Measurements from ENCODE around the gene CCDC127. TPM values are rescaled to one million over a fixed set of nuclear protein-coding genes. Genes with fewer than 3 reads are reported as not detected.
"Not testable (repeated sequence)": the region's sequence is repeated elsewhere in the genome, so short reads cannot be mapped to it uniquely, and the experiment has no call there.

The CCDC127 gene
- total RNA-seq, 1 experiment from 2014 or later, result 24.1 TPM

DNA sequence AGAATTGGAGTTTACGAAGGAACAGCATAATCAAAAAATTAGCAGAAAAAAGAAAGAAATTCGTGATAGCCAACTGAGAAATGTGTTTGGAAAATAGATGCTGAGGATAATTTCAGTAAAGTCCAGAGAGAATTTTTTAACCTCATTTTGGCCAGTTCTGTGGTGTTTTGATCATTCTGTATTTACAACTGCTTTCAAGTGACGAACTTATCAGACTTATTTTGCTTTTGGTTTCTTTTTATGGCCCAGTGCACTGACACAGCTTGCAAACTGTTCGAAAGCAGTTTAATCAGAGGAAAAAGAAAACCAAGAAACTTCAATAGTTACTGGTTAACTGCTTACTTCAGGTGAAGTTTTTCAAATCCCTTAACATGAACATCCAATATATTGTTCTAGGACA, 2.0 kb upstream of the CCDC127 start:
- peaks cover 21% of the 10 kb centered on the region for H3K4me1 ChIP-seq (replicated peaks; ENCODE audit: insufficient read depth)
- ChIA-PET POLR2A (ENCODE audit: unreplicated experiment) (interaction anchor here (2.4 kb wide), 1 partner anchor 51 kb away, joined by 26 read pairs; the partner anchor contains the start of gene PDCD6), CTCF (interaction anchor here (0.6 kb wide), 1 partner anchor 121 kb away, joined by 11 read pairs; no protein-coding TSS in a partner anchor)
- peaks cover 36% of the 10 kb centered on the region for H4K20me1 ChIP-seq (ENCODE audit: insufficient read depth)
- peaks cover 7% of the 10 kb centered on the region for H3K36me3 ChIP-seq (ENCODE audit: low read depth)
- H3F3A ChIP-seq (ENCODE audit: insufficient read depth, low read depth), result no peaks in the 10 kb centered on the region
- H3K79me2 ChIP-seq (ENCODE audit: low read depth), result peaks cover 65% of the 10 kb centered on the region
- no peaks in the 10 kb centered on the region for H3K9me3 ChIP-seq (ENCODE audit: insufficient read depth, low read depth)
- no TSS peak for BruUV-seq (replicated peaks)
- H3K4me2 ChIP-seq, result peak overlapping the region; percentile 79
- H2AFZ ChIP-seq, result no peak overlapping the region
- no peaks in the 10 kb centered on the region for H3K27me3 ChIP-seq (ENCODE audit: insufficient read depth, low read depth)
- H3K27ac ChIP-seq, result no peak overlapping the region
- TF ChIP-seq, protein P1, sequence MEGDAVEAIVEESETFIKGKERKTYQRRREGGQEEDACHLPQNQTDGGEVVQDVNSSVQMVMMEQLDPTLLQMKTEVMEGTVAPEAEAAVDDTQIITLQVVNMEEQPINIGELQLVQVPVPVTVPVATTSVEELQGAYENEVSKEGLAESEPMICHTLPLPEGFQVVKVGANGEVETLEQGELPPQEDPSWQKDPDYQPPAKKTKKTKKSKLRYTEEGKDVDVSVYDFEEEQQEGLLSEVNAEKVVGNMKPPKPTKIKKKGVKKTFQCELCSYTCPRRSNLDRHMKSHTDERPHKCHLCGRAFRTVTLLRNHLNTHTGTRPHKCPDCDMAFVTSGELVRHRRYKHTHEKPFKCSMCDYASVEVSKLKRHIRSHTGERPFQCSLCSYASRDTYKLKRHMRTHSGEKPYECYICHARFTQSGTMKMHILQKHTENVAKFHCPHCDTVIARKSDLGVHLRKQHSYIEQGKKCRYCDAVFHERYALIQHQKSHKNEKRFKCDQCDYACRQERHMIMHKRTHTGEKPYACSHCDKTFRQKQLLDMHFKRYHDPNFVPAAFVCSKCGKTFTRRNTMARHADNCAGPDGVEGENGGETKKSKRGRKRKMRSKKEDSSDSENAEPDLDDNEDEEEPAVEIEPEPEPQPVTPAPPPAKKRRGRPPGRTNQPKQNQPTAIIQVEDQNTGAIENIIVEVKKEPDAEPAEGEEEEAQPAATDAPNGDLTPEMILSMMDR (conservative IDR thresholded peaks at IDR 0.05), result no peak
- TF ChIP-seq EZH2 (IDR thresholded peaks at IDR 0.05; ENCODE audit: low read depth), result no peak
- DNase-seq, result no peak
- H3K9me2 ChIP-seq (ENCODE audit: insufficient read depth), result no peaks in the 10 kb centered on the region
- H3K4me3 ChIP-seq, result peak overlapping the region; percentile 79
- intact Hi-C loops (cut with micrococcal nuclease; ENCODE audit: unreplicated experiment), result loop anchor here (2.0 kb wide), 2 partner anchors 31 to 391 kb away; no protein-coding TSS in a partner anchor

DNA sequence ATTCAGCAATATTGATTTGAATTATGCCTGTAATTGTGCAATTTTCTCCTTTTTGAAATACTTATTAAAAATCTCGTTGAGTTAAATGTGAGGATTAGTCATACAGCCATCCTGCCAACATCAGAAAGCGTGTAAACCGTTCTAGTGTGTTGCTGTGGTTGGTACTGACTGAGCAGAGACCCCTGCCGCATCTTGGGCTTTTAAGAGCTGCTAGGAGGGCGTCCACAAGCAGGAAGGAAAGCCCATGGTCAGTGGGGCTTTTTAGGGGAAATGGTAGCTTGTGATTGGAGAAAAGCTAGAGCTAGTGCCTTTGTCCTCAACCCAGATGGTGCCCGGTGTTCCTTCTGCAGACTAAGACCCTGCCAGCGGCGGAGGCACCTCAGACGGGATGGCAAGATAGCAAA, 1.5 kb upstream of the CCDC127 start:
- Histone ChIP-seq H3K9me2 (ENCODE audit: insufficient read depth) (no peaks in the 10 kb centered on the region), H3F3A (ENCODE audit: insufficient read depth, low read depth) (no peaks in the 10 kb centered on the region), H3K27ac (no peak overlapping the region), H3K36me3 (ENCODE audit: low read depth) (0 out of 2 replicates have a peak, but pooled peaks cover 7% of the 10 kb centered on the region), H3K4me2 (peak overlapping the region; percentile 79), H2AFZ (peak overlapping the region; percentile 98), H3K9me3 (ENCODE audit: insufficient read depth, low read depth) (no peaks in the 10 kb centered on the region), H4K20me1 (ENCODE audit: insufficient read depth) (peaks cover 38% of the 10 kb centered on the region), H3K27me3 (ENCODE audit: insufficient read depth, low read depth) (no peaks in the 10 kb centered on the region), H3K79me2 (ENCODE audit: low read depth) (peaks cover 68% of the 10 kb centered on the region), H3K4me3 (peak overlapping the region; percentile 79), H3K4me1 (replicated peaks; ENCODE audit: insufficient read depth) (peaks cover 21% of the 10 kb centered on the region)
- ChIA-PET POLR2A (ENCODE audit: unreplicated experiment) (interaction anchor here (2.4 kb wide), 1 partner anchor 52 kb away, joined by 26 read pairs; the partner anchor contains the start of gene PDCD6), CTCF (no interaction called here)
- TSS peak; percentile 58 for BruUV-seq (replicated peaks)
- DNase-seq, result no peak
- TF ChIP-seq, protein P1 (conservative IDR thresholded peaks at IDR 0.05), result no peak
- no peak for TF ChIP-seq EZH2 (IDR thresholded peaks at IDR 0.05; ENCODE audit: low read depth)
- intact Hi-C loops (cut with micrococcal nuclease; ENCODE audit: unreplicated experiment), result loop anchor here (2.0 kb wide), 2 partner anchors 31 to 391 kb away; no protein-coding TSS in a partner anchor

DNA sequence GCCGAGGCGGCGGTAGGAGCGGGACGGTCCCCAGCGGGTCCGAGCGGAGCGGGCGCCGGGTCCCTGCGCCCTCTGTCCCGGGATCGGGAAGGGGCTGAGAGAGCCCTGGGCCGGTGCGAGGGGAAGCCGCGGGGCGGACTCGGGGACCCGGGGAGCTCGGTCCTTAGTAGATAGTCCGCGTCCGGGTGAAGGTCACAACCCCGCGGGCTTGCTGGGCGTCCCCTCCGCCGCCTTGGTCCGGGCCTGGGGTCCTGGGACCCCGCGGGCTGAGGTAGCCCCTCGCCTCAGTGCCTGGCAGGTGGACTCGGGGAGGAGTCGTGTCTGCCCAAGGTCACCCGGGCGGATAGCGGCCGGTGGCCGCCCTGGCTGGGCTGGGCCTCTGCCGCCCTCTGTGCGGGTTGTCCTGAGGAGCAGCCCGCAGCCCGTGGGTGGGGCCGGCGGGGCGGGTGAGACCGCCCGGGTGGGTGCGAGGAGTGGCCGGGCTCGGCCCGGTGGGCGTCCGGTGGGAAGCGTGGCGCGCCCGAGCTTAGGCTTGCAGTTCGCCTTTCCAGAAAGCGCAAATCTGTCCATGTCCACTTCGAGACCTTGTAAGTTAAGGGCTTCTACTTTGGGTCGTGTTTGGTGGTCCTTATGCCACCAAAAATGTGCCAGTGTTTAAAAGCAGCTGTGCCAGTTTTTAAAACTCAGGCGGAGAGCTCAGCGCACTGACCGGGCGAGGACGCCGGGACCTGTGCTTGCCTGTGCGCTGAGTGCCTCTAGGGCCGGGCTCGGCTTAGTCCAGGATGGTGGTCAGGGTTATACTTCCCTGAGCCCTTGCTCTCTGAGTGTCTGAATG, 721 bp upstream of the CCDC127 start:
- Histone ChIP-seq H3K4me1 (replicated peaks; ENCODE audit: insufficient read depth) (peaks cover 21% of the 10 kb centered on the region), H3K9me3 (ENCODE audit: insufficient read depth, low read depth) (no peaks in the 10 kb centered on the region), H3K79me2 (ENCODE audit: low read depth) (peaks cover 76% of the 10 kb centered on the region), H3K4me3 (peak overlapping the region; percentile 79), H4K20me1 (ENCODE audit: insufficient read depth) (peaks cover 46% of the 10 kb centered on the region), H3K27me3 (ENCODE audit: insufficient read depth, low read depth) (no peaks in the 10 kb centered on the region), H3K27ac (no peak overlapping the region), H3F3A (ENCODE audit: insufficient read depth, low read depth) (no peaks in the 10 kb centered on the region), H3K4me2 (peak overlapping the region; percentile 79), H2AFZ (peak overlapping the region; percentile 98), H3K9me2 (ENCODE audit: insufficient read depth) (no peaks in the 10 kb centered on the region), H3K36me3 (ENCODE audit: low read depth) (0 out of 2 replicates have a peak, but pooled peaks cover 7% of the 10 kb centered on the region)
- peak; percentile 50 to 71 for DNase-seq
- POLR2A ChIA-PET (ENCODE audit: unreplicated experiment), result interaction anchor here (0.6 to 2.4 kb wide), 2 partner anchors 53 to 393 kb away, joined by 26 to 35 read pairs; partner anchors contain the start of gene PDCD6
- BruUV-seq (replicated peaks), result no TSS peak
- CTCF ChIA-PET, result interaction anchor here (0.7 to 1.3 kb wide), 2 partner anchors 30 to 51 kb away, joined by 3 to 6 read pairs; no protein-coding TSS in a partner anchor
- intact Hi-C loops (cut with micrococcal nuclease; ENCODE audit: unreplicated experiment), result loop anchor here (1.0 to 2.0 kb wide), 3 partner anchors 30 to 392 kb away; partner anchors contain the start of gene PDCD6
- TF ChIP-seq, protein P1 (conservative IDR thresholded peaks at IDR 0.05), result no peak
- TF ChIP-seq EZH2 (IDR thresholded peaks at IDR 0.05; ENCODE audit: low read depth), result no peak

DNA sequence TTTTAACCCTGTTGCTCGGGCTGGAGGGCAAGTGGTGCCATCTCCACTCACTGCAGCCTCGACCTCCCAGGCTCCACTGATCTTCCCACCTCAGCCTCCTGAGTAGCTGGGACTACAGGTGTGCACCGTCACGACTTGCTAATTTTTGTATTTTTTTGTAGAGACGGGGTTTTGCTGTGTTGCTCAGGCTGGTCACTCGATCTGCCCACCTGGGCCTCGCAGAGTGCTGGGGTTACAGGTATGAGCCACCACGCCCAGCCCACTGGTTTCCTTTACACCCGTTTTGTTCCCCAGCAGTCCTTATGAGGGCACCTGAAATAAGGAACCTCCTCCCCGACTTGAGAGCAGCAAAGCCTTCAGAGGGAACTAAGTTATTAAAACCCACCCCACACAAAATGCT, 1.9 kb downstream of the CCDC127 start:
- H3K27me3 ChIP-seq (ENCODE audit: insufficient read depth, low read depth); BruUV-seq (replicated peaks); intact Hi-C loops (cut with micrococcal nuclease; ENCODE audit: unreplicated experiment); H3F3A ChIP-seq (ENCODE audit: insufficient read depth, low read depth); H3K27ac ChIP-seq; H3K36me3 ChIP-seq (ENCODE audit: low read depth); H2AFZ ChIP-seq; POLR2A ChIA-PET (ENCODE audit: unreplicated experiment); CTCF ChIA-PET; H3K9me2 ChIP-seq (ENCODE audit: insufficient read depth); H3K4me2 ChIP-seq; H3K4me3 ChIP-seq; H3K9me3 ChIP-seq (ENCODE audit: insufficient read depth, low read depth); DNase-seq: not testable (repeated sequence)
- H4K20me1 ChIP-seq (ENCODE audit: insufficient read depth), result peaks cover 30% of the 10 kb centered on the region
- H3K79me2 ChIP-seq (ENCODE audit: low read depth), result peaks cover 56% of the 10 kb centered on the region
- peaks cover 20% of the 10 kb centered on the region for H3K4me1 ChIP-seq (replicated peaks; ENCODE audit: insufficient read depth)

DNA sequence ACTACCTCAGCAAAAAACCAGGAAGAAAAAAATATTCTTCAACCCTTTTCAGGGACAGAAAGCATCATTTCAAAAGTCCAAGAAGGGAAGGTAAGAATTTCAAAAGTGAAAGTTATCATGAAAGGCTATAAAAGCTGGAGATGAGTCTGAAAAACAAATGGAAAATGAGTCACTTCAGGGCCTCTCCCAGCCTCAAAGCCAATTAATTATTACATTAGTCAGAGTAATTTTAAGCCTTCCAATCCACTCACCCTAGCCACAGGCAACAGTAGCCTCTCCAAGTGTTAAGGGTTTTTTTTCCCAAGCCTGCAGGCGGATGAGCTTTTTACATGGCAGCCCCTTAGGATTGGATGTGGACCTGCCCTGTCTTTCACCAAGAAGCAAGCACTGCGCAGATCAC, 2.7 kb downstream of the CCDC127 start:
- CTCF ChIA-PET; intact Hi-C loops (cut with micrococcal nuclease; ENCODE audit: unreplicated experiment); H2AFZ ChIP-seq; H3K36me3 ChIP-seq (ENCODE audit: low read depth); H3K27ac ChIP-seq; DNase-seq; H3K9me2 ChIP-seq (ENCODE audit: insufficient read depth); H3K27me3 ChIP-seq (ENCODE audit: insufficient read depth, low read depth); H3K4me2 ChIP-seq; POLR2A ChIA-PET (ENCODE audit: unreplicated experiment); H3F3A ChIP-seq (ENCODE audit: insufficient read depth, low read depth); H3K4me3 ChIP-seq; H3K9me3 ChIP-seq (ENCODE audit: insufficient read depth, low read depth); BruUV-seq (replicated peaks): not testable (repeated sequence)
- Histone ChIP-seq H4K20me1 (ENCODE audit: insufficient read depth) (peaks cover 23% of the 10 kb centered on the region), H3K79me2 (ENCODE audit: low read depth) (peaks cover 50% of the 10 kb centered on the region), H3K4me1 (replicated peaks; ENCODE audit: insufficient read depth) (peaks cover 17% of the 10 kb centered on the region)

Measured in PC-9 (cell line).